K562 (cell line): Measurements from ENCODE around the gene MFAP3. TPM values are rescaled to one million over a fixed set of nuclear protein-coding genes. Genes with fewer than 3 reads are reported as not detected.

ENCODE experiments used
- ATAC-seq: fragments of 200-7000 bp; cut with Tn5 transposase; 3 replicates; pipeline ENCODE4 v1.9.1; 2020; ENCODE audit warnings: moderate library complexity
- BruUV-seq: library from RNA; stranded (reverse); fragments of 400-500 nt; replicated peaks from 2 replicates; lab custom pipeline; 2021; lab: Mats Ljungman, UMichigan
- CTCF ChIA-PET: fragments of 300-600 bp; formaldehyde crosslinking; extraction: SDS; loops from one replicate; lab custom pipeline; 2021; ENCODE audit warnings: low intra/inter-chr PET ratio; lab: Yijun Ruan, JAX
- POLR2A ChIA-PET: fragments of 300-600, 350-650 bp; sonication (Branson Sonifier 250); formaldehyde crosslinking; extraction: SDS; loops from one replicate; lab custom pipeline; 2021; ENCODE audit warnings: antibody characterized with exemption, inconsistent platforms; lab: Yijun Ruan, JAX
- DNase-seq, 4 experiments: peaks; one replicate each; pipeline versions ENCODE4 v3.0.0 to v3.0.0-alpha.2; 2011 to 2018; ENCODE audit warnings: low spot score in 3 of 4, mixed read lengths in 3 of 4; ENCODE audit errors: extremely low read depth in 1 of 4
- FAIRE-seq: peaks from 2 replicates; lab custom pipeline; 2011; peaks lifted over from hg19 to GRCh38; lab: Jason Lieb, UNC
- H2AFZ ChIP-seq: 2 replicates; pipeline ENCODE4 v1.6.0; 2011; ENCODE audit warnings: low read depth, low read length, control low read depth, inconsistent platforms
- H3K27ac ChIP-seq: fragments of 200-600 bp; 3 replicates; pipeline ENCODE4 v1.8.0; 2011; ENCODE audit warnings: low read depth, mild to moderate bottlenecking, control low read depth, inconsistent platforms, low read length, moderate library complexity, mixed read lengths; ENCODE audit errors: extremely low read depth
- H3K27me3 ChIP-seq, 2 experiments: fragments of 300-600 bp in 1 of 2; 2 replicates in 1 of 2; 3 replicates in 1 of 2; pipeline versions ENCODE4 v1.6.0 to v1.8.0; 2011; ENCODE audit warnings: inconsistent platforms in 2 of 2, low read length in 2 of 2, mild to moderate bottlenecking in 1 of 2, mixed read lengths in 1 of 2, moderate library complexity in 1 of 2; ENCODE audit not compliant: control insufficient read depth in 2 of 2, insufficient read depth in 2 of 2
- H3K36me3 ChIP-seq: fragments of 300-600 bp; 3 replicates; pipeline ENCODE4 v1.8.0; 2011; ENCODE audit warnings: mild to moderate bottlenecking, low read length, inconsistent platforms; ENCODE audit not compliant: control insufficient read depth, insufficient read depth
- H3K4me1 ChIP-seq, 2 experiments: fragments of 200-600 bp in 1 of 2; replicated peaks in 1 of 2; 2 replicates in 1 of 2; 3 replicates in 1 of 2; pipeline versions ENCODE4 v1.5.1 to v1.8.0; 2011; ENCODE audit warnings: inconsistent platforms in 2 of 2, low read length in 2 of 2, mild to moderate bottlenecking in 1 of 2, mixed read lengths in 1 of 2, moderate library complexity in 1 of 2; ENCODE audit not compliant: control insufficient read depth in 2 of 2, insufficient read depth in 2 of 2
- H3K4me2 ChIP-seq: 2 replicates; pipeline ENCODE4 v1.6.1; 2011; ENCODE audit warnings: low read length, control low read depth, inconsistent platforms, mixed read lengths; ENCODE audit not compliant: insufficient read depth
- H3K4me3 ChIP-seq: fragments of 200-600 bp; sonication (generic), shearing (Covaris generic); 2 replicates; pipeline ENCODE4 v1.5.1; 2016; ENCODE audit warnings: control low read depth, inconsistent platforms
- H3K79me2 ChIP-seq: fragments of 200-600 bp; 3 replicates; pipeline ENCODE4 v1.8.0; 2011; ENCODE audit warnings: low read length, inconsistent platforms; ENCODE audit not compliant: control insufficient read depth, insufficient read depth
- H3K9ac ChIP-seq, 2 experiments: 2 replicates each; pipeline versions ENCODE4 v1.6.0 to v1.6.1; 2011; ENCODE audit warnings: low read depth in 2 of 2, low read length in 2 of 2, control low read depth in 1 of 2, inconsistent platforms in 1 of 2, mild to moderate bottlenecking in 1 of 2, mixed read lengths in 1 of 2; ENCODE audit not compliant: insufficient read depth in 1 of 2
- H3K9me1 ChIP-seq: one replicate; pipeline ENCODE4 v1.6.0; 2011; ENCODE audit warnings: inconsistent platforms, mild to moderate bottlenecking, low read length, moderate library complexity; ENCODE audit not compliant: control insufficient read depth, insufficient read depth
- H3K9me3 ChIP-seq: replicated peaks from 2 replicates; pipeline ENCODE4 v1.5.1; 2011; ENCODE audit warnings: low read depth, low read length, inconsistent platforms; ENCODE audit not compliant: control insufficient read depth, insufficient read depth
- H4K20me1 ChIP-seq: replicated peaks from 2 replicates; pipeline ENCODE4 v1.6.1; 2011; ENCODE audit warnings: low read length, inconsistent platforms, mixed read lengths; ENCODE audit not compliant: control insufficient read depth, insufficient read depth
- CBFA2T3 ChIP-seq: fragments of 450-650 bp; IDR thresholded peaks from 2 replicates; pipeline ENCODE4 v1.6.1; 2017
- FIP1L1 ChIP-seq: fragments of 200-400 bp; formaldehyde crosslinking; IDR thresholded peaks from 2 replicates; pipeline ENCODE4 v1.6.1; 2018; ENCODE audit warnings: mild to moderate bottlenecking, low read depth, low read length; ENCODE audit not compliant: poor library complexity, severe bottlenecking
- MIER1 ChIP-seq: fragments of 450-650 bp; IDR thresholded peaks from 2 replicates; pipeline ENCODE4 v1.6.1; 2016; ENCODE audit warnings: antibody characterized with exemption, mild to moderate bottlenecking, low read depth
- TCF3 ChIP-seq: sonication (generic); formaldehyde crosslinking; IDR thresholded peaks from 2 replicates; pipeline ENCODE4 v1.4.0; 2020; ENCODE audit warnings: mild to moderate bottlenecking, missing genetic modification reagents
- ZKSCAN1 ChIP-seq: fragments of 150-350 bp; IDR thresholded peaks from 2 replicates; pipeline ENCODE4 v1.6.1; 2016; ENCODE audit warnings: low read depth, low read length
- ZNF174 ChIP-seq: fragments of 250-450 bp; sonication (Bioruptor Pico); IDR thresholded peaks from 2 replicates; pipeline ENCODE4 v1.4.0; 2020; ENCODE audit warnings: mild to moderate bottlenecking
- WGBS: fragments of 100-300 bp; shearing (Covaris generic); methylation state at CpG from one replicate; pipeline ENCODE4 v1.1.6; 2016; ENCODE audit warnings: low coverage, mixed read lengths; ENCODE audit not compliant: insufficient coverage; ENCODE audit errors: missing lambda C conversion rate; 5-methylcytosine and 5-hydroxymethylcytosine counted together
- in situ Hi-C: fragments of 300-500 bp; cut with MboI; formaldehyde crosslinking; loops from 4 replicates; pipeline ENCODE4 v1.15.0; 2018; ENCODE audit warnings: inconsistent platforms, mixed read lengths
- intact Hi-C: fragments of 100-400 bp; cut with micrococcal nuclease; formaldehyde crosslinking; loops from 2 replicates; pipeline ENCODE4 v1.14.2; 2022
- polyA plus RNA-seq, 8 experiments: library from polyadenylated mRNA; depleted of rRNA in 4 of 8; stranded (reverse) in 5 of 8; unstranded in 3 of 8; fragments of >200 nt; fragmentation: Nextera tagmentation in 2 of 8; fragmentation: Illumina TruSeq in 1 of 8; extraction: Ambion mirVana in 2 of 8; extraction: Trizol in 1 of 8; gene quantifications; 2 replicates each; pipeline versions ENCODE4 v1.2.1 to v1.2.3, GENCODE V29; 2011 to 2014; ENCODE audit warnings: inconsistent platforms in 1 of 8, missing spikeins in 1 of 8
- total RNA-seq, 7 experiments: library from RNA; depleted of rRNA in 6 of 7; stranded (reverse); fragments of >200 nt in 6 of 7; fragmentation: Illumina TruSeq in 2 of 7; extraction: Trizol in 2 of 7; gene quantifications; 2 replicates each; pipeline versions ENCODE4 v1.2.1 to v1.2.3, GENCODE V29; 2011 to 2021; ENCODE audit warnings: low replicate concordance in 1 of 7

MFAP3 gene
- total and polyA plus RNA-seq, 9 of the 15 experiments (the other 6 are each of a cell fraction or from before 2014, with no cell fraction given) = 9.5 to 39.1 (median 20.7) TPM

DNA sequence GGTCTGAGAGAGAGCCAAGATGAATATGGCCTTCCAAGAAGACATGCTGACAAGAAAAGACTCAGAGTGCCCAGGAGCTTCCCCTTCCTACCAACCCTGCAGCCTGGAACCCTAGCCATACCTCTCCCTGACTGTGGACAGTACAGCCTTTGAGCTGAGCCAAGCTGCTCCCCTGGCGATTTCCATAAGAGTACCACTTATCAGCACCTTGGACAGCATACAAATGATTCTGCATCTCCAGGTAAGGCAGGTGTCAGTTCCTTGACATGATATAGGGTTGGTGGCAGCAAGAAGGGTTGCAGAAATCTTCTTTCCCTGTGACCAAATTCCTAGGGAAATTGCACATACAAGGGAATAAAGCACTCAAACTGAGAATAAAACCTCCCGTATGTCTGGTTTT lies 58.3 kb downstream of the MFAP3 start (continued):
- peak; percentile 84 for TF ChIP-seq MIER1

DNA sequence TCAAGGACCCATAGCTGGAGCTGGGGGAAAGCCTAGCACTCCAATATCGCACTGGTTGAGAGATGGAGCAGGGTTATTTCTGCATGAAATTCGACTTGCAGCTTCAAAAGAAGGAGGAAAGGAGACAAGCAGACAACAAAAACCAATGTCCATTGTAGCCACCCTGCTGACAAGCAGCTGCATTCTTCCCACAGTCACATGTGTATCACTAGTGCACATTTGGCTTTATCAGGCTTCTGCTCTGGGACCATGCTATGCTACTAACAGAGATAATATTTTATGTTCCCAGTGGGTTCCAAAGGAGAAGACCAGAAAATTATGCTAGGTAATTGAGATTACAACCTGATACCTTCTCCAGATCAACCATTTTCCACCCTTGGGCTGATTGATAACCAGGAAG lies 59.7 kb downstream of the MFAP3 start:
- no peaks in the 10 kb centered on the region; a peak in 1 of 5 replicates for H3K4me1 ChIP-seq
- FAIRE-seq (no peak), DNase-seq (no peak), ATAC-seq (no peak)
- no peaks in the 10 kb centered on the region for H3K36me3 ChIP-seq
- H3K27ac ChIP-seq = no peak overlapping the region
- TF ChIP-seq MIER1 (no peak), CBFA2T3 (peak; percentile 34; the same call in 1 of the 2 replicates), TCF3 (peak; percentile 18; the same call in 1 of the 2 replicates)
- H3K27me3 ChIP-seq = peaks cover 0 to 6% of the 10 kb centered on the region in 2 experiments; a peak in 2 of 5 replicates
- H3K4me3 ChIP-seq = no peak overlapping the region
- no TSS peak for BruUV-seq
- ChIA-PET CTCF (no interaction called here), POLR2A (no interaction called here)
- H2AFZ ChIP-seq = no peak overlapping the region
- WGBS = 0% methylated on average over 2 of the region's 2 CpGs
- H3K9ac ChIP-seq = no peak overlapping the region
- no peaks in the 10 kb centered on the region for H4K20me1 ChIP-seq
- H3K4me2 ChIP-seq = no peak overlapping the region
- H3K79me2 ChIP-seq = no peaks in the 10 kb centered on the region
- in situ Hi-C loops = no loop called here
- H3K9me1 ChIP-seq = no peaks in the 10 kb centered on the region
- intact Hi-C loops = no loop called here
- H3K9me3 ChIP-seq = no peaks in the 10 kb centered on the region

DNA sequence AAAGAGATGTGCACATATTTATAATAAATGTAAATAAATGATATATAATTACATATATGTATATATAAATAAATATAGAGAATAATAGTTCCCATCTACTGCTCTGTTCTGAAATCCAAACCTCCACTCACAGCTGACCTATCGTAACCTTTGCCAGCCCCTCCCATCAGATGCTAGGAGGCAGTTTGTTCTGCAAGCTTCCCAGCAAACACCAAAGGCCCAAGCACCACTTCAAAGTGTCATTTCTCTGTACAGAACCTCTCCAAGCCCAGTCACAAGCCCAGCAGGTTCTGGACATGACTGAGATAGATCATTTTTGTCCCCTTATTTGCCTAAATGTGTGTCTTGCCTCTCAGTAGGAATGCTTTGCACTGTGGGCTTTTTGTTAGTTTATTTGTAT lies 62.4 kb downstream of the MFAP3 start:
- Histone ChIP-seq H3K27ac (no peak overlapping the region), H3K4me3 (no peak overlapping the region), H4K20me1 (no peaks in the 10 kb centered on the region), H3K27me3 (peaks cover 0 to 7% of the 10 kb centered on the region in 2 experiments; a peak in 2 of 5 replicates), H2AFZ (no peak overlapping the region), H3K79me2 (no peaks in the 10 kb centered on the region), H3K9me3 (no peaks in the 10 kb centered on the region), H3K9ac (no peak overlapping the region), H3K4me1 (no peaks in the 10 kb centered on the region; a peak in 1 of 5 replicates), H3K9me1 (no peaks in the 10 kb centered on the region), H3K4me2 (no peak overlapping the region), H3K36me3 (no peaks in the 10 kb centered on the region)
- no TSS peak for BruUV-seq
- FAIRE-seq (no peak), DNase-seq (no peak), ATAC-seq (no peak)
- in situ Hi-C loops (no loop called here), intact Hi-C loops (no loop called here)
- POLR2A ChIA-PET = interaction anchor here (0.9 kb wide), 1 partner anchor 14 kb away, joined by 3 read pairs; no protein-coding TSS in a partner anchor
- 13% methylated on average over 1 of the region's 1 CpG for WGBS
- CTCF ChIA-PET = no interaction called here
- TF ChIP-seq ZNF174 (no peak), FIP1L1 (no peak), ZKSCAN1 (no peak)
